Cortex of kidney (tissue), 1 donor: Measurements from ENCODE around the gene SEMA3C.

ENCODE experiments used
- DNase-seq: peaks from one replicate; lab custom pipeline; 2025; lab: John Stamatoyannopoulos, UW

Gene SEMA3C

DNA sequence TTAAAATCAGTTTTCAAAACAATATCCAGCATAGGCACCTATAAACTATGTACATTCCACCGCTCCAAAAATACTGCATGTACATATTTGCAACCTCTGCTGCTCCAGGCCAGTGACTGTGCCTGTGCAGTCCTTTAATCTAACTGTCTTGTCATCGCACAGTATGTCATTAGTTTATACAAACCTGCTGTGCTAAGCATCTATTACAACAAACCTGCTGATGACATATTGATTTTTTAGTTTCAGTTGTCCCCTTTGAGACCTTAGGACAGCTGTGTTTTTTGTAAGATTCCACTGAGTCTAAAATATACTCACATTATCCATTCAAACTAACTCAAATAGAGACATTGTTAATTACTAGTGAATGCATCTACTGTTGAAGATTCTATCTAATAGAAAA is 33.1 kb downstream of the SEMA3C start:
- DNase-seq = no peak

DNA sequence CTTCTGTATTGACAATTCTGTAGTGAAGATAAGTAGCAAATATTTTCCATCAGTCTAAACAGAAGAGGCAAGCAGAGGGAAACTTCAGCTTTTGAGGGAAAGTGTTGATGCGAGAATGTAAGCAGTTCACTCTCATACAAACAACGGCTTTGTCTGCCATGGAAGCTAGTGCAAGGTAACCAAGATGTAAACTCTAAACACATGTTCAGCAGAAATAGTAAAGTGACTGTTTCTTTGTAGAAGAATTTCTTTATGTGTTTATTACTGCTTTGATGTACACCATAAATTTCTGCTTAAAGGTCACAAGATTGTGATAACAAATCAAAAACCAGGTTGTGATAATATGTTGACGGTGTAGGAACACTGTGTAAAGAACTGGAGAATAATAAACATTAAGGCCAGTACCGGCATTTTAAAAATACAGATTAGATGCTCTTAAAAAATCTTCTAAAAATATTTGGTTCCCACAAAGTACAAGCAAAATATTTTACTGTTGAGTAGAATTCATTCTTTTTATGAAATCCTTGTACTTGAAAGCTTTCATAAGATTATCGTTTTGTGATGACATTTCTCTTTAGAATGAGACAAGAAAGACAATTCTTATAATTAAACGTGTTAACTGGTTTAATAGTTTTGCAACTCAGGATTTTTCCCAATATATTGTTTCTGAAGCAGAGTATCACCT is 34.2 kb downstream of the SEMA3C start:
- DNase-seq = no peak

DNA sequence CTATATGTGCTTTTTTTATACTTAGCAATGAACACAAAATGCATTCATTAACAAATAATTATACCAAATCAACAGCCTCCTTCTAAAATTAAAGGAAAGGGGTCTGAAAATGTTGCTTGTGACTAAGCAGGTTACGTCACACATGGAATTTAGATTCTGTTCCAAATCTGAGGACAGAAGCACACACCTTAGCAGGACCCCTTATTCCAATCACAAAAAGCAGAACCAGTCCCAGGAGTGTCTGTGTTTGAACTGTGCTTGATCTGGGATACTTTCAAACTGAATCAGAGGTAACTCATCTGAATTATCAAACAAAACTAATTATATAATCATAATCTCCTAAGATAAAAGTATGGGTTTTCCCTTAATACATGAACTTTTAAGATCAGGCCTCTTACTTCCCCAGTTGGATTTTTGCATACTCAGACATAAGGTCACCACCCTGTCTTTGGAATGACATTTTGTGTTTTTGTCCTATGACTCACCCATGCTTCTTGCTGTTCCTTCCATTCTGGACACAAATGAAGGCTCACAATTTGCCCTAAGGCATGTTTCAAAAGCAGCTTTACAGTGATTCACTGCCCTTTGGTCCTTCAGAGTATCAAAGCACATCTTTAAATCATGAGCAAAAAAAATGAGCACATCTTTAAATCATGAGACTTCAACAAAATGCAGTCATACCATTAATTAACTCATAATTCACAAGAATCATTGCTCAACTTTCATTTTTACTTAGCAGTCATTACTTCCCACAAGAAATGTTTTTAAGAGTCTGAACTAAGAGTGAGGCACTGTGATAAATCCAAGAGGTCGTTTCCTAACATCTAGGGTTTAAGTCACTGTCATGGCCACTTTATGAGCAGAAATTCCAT is 35.5 kb downstream of the SEMA3C start:
- no peak for DNase-seq

DNA sequence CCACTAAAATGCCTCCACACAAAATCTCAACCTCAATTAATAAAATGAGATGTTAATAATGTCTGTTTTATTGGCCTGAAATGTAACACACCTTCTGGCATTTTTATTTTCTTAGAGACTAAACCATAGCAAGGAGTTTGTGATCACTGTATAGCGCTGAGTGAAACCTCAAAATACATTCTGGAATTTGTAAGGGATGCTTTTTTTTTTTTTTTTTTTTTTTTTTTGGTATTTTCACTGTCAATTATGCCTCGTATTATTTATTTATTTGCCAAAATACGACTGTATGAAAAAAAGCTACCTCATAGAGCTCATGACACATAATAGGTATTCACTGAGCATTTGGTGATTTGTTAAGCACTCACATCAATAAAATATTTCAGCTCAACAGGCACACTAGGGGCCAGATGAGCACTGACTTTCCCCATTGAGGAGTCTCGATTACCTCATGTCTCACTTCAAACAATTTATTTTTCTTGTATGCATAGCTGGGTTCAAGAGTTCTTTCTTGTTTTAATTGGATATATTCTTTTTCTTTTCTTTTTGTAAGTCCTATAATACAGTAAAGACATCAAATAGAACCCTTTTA is 36.5 kb downstream of the SEMA3C start:
- no peak for DNase-seq

DNA sequence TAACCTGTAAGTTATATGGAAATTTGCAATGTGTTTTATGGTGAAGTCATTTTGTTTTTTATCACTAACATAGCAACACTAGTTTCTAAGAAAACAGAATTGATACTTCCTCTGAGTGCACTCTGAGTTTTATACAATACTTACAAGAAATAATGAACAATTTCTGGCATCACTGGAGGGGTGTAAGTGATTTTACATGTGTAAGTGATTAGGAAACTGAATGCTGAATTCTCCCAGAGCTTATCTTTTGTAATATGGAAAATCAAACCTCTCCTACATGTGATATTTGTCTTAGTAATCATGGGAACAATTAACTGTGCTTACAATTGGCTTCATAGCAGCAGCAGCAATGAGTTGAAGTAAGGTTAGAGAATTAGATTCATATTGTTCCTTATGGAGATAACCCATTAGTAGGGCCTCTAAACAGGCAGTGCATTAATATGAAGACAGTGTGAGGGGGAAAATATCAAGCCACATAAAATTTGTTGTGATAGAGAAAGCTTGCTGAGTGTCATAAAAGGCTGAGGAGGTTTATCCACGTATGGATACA is 37.4 kb downstream of the SEMA3C start:
- no peak for DNase-seq

DNA sequence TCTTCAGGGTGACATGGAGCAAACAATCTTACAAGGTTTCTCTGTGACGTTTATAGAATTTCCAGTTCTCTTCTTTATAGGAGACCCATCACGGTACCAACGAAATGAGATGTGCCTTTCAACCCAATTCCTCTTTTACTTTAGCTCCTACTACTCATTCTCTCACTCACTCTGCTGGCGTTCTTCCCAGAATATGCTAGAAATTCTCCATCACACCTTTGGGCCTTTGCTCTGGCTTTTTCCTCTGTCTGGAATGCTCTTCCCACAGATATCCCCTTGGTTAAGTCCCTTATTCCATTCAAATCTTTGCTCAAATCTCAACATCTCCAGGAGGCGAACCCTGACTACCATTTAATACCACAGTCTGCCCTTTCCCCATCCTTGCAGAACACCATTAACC is 39.0 kb downstream of the SEMA3C start:
- DNase-seq = no peak

DNA sequence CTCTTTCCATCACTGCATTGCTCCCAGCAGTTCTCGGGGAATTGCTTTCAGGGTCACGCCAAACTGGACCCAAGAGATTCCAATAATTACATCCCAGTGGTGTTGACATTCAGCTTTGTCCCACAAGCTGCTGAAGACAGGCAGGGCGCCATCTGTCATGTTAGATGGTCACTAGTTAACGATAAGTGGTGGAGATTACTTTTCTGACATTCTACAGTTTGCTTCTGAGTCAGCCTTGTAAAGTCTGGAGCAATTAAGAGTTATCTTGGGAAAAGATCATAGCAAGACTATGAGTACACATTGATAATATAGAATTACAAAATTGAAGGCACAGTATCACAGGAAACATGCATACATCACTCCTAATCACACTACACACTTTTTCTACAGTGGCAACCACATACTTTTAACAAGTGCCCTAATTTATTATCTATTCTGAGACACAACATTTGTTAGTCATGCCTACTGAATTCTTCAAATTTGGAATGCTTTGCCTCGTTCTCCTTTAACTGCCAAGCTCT is 41.9 kb downstream of the SEMA3C start:
- DNase-seq = no peak

DNA sequence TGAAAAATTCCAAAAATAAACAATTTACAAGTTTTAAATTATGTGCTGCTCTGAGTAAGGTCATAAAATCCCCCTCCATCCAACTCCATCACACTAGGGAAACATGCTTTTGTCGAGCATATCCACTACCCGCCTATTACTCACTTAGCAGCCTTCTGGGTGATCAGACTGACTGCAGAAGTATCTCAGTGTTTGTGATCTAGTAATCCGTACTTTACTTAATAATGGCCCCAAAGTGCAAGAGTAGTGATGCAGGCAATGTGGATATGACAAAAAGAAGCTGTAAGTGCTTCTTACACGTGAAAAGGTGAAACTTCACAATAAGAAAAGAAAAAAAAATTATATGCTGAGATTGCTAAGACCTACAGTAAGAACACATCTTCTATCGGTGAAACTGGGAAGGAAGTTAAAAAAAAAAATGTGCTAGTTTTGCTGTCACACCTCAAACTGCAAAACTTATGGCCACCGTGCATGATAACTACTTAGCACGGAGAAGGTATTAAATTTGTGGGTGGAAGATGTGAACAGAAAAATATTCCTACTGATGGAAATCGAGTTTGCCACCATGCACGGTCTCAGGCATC is 43.2 kb downstream of the SEMA3C start:
- no peak for DNase-seq

DNA sequence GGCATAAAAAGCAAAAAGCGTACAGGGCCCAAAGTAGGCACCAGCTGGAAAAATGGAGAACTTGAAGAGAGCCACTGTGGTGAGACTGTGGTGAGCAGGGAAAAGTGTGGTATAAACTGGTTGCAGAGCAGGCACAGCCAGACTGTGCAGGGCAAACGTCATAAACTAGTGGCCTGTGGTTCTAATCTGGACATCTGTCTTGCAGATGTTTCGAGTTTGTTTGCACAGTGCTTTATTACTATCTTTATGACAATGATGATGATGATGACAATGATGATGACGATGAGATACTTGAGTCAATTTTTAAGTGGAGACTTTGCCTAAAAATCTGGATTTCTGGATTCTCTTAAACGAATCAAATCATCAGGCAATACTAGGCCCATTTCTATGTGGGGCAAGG is 45.7 kb downstream of the SEMA3C start:
- no peak for DNase-seq

DNA sequence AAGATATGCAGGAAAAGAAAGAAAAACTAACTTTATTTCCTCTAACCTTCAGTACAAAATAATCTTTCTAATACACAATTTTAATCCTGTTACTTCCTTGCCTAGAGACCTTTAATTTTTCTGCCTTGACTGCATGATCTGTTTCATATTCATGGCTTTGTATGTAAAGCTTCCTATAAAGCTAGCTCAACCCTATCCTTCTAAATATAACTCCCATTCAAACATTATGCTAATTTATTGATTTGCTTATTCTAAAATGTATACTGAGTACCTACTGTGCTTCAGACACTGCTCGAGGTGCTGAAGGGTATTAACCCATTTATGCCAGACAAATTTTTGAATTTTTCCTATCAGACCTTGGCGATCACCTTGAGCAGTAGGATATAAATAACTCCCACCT is 47.6 kb downstream of the SEMA3C start:
- no peak for DNase-seq

DNA sequence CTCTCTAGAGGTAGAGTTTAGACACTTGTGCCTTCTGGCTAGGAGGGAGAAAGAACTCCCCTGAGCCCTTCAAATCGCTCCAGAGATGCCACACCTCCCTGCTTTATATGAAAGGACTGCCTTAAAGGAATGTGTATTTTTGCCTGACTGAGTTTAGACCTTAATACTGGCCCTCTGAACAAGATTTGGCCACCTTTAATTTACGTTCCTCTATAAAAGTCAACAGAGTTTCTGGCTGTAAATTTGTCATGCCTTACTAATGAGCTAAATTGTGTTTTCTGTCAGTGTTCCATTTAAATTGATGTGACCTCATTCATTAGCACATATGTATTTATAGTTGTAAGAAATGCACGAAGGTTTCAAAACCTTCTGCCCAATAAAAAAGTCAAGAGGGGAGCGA is 48.0 kb downstream of the SEMA3C start:
- no peak for DNase-seq

DNA sequence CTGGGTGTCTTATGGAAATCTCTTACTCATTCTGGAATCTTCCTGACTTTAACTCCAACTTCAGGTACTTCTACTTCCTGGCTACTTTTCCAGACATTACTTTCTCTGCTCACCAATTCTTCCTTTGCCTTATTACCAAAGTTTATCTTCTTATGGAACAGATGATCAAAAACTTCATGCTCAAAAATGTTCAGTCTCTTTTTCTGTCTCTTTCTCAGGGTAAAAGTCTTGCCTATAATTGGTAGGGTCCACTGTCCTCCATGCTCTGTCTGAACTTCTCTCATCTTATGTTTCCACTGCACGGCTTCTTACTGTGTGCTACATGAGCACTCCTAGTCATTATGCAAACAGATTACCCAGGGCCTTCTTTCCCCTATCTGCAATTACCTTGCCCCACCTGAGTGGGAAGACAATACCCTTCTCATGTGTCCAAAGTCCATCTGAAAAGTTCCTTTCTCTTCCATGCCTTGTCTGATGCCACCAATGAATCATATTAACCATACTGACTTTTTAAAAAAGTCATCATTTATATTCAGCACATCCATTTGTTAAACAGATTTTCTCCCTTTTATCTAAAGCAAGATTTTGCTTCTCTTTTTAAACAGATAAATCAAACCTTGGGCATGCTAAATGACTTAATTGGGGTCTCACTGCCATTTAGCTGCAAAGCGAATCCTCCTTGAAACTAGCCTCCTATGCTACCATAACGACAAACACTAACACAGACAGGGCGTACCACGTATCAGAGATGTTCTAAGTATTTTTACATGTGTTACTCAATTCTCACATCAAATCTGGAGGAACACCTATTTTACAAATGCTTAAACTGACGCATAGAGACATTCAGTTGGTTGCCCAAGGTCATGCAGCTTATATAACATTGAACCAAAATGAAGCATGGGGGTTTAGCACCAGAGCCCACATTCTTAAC is 48.8 kb downstream of the SEMA3C start:
- no peak for DNase-seq

DNA sequence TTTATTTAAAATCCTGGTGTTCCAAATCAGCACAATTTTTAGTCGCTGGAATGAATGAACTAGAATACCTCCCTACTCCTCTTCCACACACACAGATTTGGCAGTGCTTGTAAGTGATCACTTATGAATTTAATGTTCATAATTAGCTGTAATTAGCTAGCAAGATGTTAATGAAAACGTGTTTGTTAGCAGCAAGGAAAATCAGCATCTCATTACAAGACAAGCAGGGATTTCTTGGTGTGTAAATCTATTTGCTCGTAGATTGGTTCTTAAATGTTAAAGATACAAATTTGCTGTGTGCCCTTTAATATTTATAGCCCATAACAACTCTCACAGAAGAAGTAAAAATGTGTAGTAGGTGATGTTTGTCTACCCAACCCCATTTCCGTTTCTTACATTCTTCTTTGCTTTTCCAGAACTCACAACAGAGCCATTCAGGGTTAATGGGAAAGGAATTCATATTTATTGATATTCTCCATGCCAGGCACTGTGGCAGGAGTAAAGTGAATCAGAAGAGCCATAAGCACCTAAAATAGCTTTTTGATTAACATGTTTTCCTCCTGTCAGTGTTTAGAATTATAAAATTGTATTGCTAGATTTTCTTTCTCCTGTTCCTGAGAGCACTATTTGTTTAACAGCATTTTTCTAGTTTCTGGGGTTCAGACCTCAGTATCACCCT is 49.6 kb downstream of the SEMA3C start:
- no peak for DNase-seq

DNA sequence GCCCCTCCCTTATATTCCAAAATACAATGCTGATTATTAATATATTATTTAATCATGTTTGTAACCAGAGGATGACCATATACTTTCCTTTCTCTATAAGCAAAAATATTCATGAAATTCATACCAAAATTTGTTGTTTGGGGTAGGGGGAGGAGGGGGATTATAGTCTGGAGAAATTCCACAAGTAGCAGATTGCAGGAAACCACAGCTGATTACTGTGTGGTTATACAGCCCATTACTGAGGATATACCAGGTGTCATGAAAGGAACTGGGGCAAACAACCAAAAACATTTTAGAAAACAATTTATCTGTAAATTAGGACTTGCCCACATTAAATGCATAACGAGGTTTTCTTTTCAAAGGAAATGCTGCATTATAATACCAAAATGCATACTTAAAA is 50.3 kb downstream of the SEMA3C start:
- no peak for DNase-seq

DNA sequence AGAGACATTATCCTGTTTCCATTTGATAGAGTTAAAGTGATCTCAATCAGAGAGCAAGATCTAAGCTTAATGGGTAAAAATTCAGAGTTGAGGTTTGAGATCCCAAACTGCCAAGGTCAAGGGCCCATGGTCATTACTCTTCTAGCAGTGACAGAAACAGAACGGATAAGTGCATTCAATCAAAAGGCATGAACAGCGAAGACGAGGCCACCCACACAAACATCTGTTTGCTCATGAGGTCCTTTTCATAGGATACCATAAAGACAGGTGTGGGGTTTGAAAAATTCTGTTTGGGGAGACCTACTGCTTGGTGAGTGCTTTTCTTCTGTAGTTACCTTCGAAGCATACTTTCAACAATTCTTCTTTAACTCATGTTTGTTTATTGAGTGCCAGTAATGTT is 58.3 kb downstream of the SEMA3C start:
- DNase-seq = no peak

DNA sequence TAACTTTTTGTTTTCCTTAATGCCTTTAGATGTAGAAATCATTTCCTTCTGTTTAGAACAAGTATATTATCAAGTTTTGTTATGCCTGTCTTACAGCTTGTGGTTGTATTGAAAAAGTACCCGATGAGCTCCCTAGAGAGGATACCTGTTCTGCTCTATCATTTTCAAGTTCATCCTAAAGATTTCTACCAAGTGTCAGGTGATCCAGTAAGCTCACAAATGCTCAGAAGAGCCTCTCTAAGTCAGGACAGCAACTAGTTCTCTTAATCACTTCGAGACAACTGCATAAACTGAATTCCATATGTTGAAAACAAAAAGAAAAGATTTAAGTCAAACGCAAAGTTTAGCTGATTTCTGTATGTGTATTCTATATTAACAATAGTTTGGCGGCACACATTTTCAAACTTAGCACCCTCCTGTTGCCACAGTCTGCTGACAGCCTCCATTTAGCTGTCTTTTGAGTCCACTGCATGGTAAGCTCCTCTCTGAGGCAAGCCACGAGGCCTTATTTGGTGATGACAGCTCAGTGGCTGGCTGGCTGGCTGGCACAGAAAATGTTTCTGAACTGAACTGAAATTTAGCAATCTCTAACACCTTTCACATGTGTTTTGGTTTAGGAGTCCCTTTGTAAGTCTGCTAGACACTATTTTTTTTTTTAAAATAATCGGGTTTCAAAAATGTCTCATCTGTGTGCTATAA is 59.4 kb downstream of the SEMA3C start:
- DNase-seq = no peak

DNA sequence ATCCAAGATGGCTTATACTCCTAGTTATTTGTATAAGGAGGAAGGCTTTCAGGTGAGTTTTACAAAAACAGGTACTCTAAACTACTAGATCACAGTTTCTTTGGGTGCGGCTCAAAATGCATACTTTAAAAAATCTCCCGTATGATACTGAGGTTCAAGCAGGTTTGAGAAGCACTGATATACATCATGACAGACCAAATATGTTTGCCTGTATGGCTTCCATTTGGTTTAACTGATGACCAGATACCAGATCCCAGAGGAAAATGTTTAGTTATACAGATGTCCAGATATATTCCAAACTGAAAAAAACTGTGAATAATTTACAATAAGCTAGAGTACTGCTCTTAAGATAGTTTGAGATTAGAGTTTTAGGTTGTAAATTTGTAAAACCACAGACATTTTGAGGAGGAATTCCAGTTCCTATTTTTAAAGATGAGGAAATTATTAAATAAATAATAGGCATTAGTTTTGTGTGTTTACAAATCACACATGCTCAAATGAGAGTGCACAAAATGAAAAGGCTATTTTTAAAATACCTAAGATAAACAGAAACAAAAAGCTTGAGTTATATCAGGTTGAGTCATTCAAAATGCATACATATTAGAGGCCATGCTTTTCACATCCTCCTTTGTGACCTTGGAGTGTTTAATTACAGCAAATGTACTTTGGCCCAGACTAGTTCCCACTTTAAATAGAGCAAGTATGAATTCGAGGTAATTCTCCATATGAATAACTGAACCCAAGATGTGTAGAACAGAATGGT is 60.5 kb downstream of the SEMA3C start:
- DNase-seq = no peak

DNA sequence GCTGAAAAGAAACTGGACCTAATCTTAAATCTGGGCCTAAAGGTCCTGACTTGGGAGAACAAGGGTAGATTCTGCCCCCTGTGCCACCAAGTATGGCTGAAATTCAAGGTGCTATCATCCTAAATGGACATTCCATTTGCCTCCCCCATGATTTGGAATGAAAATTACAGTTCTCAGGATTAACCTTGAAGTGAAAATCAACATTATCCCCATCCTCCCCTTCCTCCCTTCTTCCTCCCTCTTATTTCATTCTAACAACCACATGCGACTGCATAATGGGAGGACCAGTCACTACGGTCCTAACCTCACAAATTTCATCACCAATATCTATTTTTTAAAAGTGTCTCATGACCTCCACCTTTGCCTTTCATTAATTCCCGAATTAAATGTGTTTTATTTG is 62.1 kb downstream of the SEMA3C start:
- no peak for DNase-seq

DNA sequence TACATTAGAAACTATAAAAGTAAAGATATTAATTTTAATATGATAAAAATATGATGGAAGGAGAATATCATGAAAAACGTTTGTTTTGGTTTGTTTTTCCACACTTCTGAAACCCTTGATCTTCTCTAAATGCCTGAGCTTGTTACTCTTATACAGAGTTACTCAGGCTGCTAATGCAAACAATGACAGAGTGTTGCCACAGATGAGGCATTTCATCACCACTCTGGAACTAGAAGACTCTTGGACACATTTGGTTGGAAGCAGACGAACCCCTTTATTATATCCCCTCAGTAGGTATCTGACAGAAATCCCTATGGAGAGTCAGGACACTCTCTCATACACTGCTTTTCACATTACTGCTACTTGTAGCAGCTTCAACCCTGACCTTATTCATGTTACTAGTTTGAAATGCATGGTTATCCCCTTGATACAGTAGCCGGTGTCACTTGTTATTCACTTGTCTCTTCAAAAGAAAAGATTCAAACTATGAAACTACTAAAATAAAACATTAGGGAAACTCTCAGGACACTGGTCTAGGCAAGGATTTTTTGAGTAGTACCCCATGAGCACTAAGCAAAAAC is 66.9 kb downstream of the SEMA3C start:
- DNase-seq = no peak
